GM21825 (cell line): Measurements from ENCODE around the gene EIPR1.
"Not testable (repeated sequence)": the region's sequence is repeated elsewhere in the genome, so short reads cannot be mapped to it uniquely, and the experiment has no call there.

Experiments
- ATAC-seq: cut with Tn5 transposase; IDR thresholded peaks from one replicate; pipeline ENCODE4 v1.9.1; 2021; ENCODE audit warnings: mild to moderate bottlenecking, moderate library complexity; ENCODE audit not compliant: unreplicated experiment

The EIPR1 gene

GRCh38 chr2:3291113-3291512, 86.5 kb downstream of the EIPR1 start:
- ATAC-seq: no peak

GRCh38 chr2:3290655-3291054, 87.0 kb downstream of the EIPR1 start:
- ATAC-seq: no peak

DNA sequence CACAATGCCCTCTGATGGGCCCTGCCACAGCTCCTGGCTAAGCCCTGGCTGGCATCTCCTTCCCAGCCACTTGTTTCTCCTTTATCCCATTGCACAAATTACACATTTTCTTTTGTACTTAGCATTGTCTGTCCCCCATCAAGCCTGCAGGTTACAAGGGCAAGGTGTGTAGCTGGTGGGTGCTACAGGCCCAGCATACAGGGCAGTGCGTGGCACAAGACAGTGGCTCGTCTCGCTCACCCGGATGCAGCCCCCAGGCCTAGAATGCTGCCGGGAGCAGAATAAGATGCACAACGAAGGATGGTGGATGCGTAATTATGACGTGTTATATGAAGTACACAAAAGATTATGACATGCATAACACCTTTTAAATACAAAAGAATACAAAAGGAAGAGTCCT, 87.6 kb downstream of the EIPR1 start:
- ATAC-seq: no peak

GRCh38 chr2:3289526-3289925, 88.1 kb downstream of the EIPR1 start:
- ATAC-seq: no peak

DNA sequence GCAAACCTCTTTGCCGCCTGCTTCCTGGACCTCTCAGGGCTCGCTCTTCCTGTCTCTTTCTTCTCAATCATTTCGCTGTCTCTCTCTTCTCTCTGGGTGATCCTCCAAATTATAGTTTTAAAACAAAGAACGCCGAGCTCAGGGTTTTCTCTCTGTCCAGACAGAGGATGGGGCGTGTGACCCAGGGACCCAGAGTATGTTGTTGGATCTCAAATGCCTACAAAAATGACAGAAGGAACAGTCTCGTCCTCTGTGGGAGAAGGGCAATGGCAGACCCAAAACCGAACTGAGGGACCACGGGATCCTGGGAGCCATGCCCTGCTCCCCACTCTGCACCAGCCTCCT, 88.5 kb downstream of the EIPR1 start:
- ATAC-seq: no peak

DNA sequence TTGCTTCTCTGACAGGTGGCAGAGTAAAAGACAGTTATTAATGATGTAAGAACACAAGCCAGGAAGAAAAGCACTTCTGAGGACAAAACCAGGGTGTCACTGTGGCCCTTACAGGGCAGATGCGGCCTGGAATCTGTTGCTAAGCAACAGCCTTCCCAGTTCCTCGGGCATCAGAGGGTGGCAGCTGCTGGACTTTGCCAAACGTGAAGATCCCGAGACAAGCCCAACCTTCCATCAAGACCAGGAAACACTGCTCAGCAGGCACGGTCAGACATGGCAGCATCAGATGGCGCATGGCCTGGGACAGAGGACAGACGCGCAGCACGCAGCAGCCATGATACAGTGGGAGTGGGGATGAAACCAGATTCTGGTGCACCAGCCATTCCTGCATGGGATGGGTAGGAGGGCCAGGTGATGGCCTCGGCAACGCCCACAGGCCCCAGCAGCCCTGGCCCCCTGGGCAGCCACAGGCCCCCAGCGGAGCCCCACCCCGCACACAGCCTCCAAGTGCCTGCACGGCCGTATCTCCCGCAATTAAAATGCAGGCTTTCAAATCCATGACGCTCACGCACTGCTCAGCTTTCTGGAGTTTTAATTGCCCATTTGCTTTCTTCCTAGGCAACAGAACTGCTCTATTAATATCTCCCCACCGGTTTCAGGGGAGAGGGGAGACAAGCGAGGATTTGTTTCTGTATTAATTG, 89.0 kb downstream of the EIPR1 start:
- ATAC-seq: no peak

DNA sequence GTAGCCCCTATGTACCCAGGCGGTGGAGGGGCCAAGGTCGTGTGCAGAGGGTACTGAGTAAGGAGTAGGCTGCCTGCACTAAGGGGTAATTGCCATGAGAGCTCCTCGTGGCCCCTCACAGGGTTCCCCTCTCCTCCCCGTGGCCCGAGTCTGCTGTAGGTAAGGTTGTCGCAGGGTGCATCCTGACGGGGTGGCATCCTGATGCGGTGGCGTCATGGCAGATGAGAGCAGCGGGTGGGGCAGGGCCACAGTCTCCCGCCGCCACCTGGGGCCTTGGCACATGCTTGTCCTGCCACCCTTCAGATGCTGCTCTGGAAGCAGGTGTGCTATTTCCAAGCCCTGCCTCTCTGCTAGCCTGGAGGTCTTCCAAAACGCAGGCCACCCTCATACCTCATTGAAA, 89.7 kb downstream of the EIPR1 start:
- ATAC-seq: no peak

DNA sequence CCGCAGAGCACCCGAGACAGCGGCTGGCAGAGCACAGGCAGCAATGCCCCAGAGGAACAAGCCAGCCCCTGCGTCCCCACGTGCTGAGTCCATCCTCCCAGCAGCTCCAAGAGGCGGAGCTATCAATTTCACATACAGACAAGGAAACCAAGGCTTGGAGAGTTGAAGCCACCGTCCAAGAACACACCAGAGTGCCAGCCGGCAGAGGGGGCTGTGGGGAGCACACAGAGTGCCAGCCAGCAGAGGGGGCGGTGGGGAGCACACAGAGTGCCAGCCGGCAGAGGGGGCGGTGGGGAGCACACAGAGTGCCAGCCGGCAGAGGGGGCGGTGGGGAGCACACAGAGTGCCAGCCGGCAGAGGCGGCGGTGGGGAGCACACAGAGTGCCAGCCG, 91.0 kb downstream of the EIPR1 start:
- not testable (repeated sequence) for ATAC-seq

DNA sequence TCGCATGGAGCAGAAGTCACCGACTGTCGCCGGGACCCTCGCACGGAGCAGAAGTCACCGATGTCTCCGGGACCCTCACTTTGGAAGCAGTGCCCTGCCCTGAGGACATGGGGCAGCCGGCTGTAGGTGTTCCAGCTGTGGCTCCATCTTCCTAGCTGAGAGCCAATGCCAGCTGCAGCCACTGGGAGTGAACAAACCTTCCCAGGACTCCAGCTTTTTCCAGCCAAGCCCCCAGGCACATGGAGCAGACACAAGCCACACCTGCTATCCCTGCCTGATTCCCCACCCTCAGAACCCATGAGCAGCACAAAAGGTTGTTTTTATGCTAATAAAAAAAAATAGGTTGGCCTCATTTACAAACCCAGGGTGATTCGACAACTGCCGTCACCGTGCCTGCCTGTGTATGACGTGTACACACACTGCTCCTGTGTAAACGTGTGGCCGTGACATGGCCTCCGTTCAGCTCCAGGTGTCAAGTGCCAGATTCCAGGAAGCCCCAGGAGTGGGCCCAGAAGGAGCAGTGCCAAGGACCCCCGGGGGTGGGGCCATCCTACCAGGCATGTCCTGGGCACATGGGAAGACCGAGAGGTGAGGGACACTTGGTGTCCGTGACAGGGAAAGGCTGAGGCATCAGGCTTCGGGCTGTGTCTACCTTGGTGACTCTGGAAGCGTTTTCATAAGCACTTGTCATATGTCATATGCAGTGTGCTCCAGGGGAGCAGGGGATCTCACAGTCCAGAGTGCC, 91.5 kb downstream of the EIPR1 start:
- no peak for ATAC-seq

- no peak for ATAC-seq
These were observed 92.7 kb downstream of the EIPR1 start for GRCh38 chr2:3284657-3285630.

DNA sequence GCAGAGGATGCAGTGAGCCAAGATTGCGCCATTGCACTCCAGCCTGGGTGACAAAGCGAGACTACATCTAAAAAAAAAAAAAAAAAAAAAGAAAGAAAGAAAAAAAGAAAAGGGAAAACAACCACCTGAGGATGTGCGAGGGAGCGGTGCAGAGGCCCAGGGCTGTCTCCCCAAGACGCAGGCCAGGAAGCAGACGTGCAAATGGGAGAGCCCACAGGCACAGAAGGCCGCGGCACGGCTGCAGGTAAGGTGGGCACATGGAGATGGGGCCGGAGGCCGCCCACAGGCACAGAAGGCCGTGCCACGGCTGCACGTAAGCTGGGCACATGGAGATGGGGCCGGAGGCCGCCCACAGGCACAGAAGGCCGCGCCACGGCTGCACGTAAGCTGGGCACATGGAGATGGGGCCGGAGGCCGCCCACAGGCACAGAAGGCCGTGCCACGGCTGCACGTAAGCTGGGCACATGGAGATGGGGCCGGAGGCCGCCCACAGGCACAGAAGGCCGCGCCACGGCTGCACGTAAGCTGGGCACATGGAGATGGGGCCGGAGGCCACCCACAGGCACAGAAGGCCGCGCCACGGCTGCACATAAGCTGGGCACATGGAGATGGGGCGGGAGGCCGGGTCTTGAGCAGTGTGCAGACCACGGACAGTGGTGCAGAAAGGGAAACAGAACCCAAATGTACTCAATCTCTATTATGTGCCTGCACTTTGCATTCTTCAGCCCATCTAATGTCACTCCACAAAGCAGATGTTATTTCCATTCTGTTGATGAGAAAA, 93.6 kb downstream of the EIPR1 start:
- ATAC-seq: not testable (repeated sequence)

DNA sequence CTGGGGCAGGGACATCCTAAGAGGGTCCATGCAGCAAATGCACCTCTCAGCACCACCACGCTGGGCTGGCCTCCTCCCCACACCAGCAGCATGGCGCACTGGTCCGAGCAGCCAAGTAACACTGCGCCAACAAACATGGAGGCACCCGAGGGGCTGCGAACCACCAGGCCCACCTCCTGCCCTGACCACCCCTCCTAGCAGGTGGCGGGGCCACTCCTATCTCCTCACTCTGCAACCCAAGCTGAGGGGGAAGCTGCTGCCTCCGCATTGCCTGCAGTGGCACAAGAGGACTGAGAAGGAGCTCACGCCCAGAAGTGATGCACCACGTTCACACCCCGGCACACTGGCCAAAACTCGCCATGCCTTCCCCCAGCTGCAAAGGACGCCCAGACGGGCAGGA, 94.4 kb downstream of the EIPR1 start:
- ATAC-seq: no peak

DNA sequence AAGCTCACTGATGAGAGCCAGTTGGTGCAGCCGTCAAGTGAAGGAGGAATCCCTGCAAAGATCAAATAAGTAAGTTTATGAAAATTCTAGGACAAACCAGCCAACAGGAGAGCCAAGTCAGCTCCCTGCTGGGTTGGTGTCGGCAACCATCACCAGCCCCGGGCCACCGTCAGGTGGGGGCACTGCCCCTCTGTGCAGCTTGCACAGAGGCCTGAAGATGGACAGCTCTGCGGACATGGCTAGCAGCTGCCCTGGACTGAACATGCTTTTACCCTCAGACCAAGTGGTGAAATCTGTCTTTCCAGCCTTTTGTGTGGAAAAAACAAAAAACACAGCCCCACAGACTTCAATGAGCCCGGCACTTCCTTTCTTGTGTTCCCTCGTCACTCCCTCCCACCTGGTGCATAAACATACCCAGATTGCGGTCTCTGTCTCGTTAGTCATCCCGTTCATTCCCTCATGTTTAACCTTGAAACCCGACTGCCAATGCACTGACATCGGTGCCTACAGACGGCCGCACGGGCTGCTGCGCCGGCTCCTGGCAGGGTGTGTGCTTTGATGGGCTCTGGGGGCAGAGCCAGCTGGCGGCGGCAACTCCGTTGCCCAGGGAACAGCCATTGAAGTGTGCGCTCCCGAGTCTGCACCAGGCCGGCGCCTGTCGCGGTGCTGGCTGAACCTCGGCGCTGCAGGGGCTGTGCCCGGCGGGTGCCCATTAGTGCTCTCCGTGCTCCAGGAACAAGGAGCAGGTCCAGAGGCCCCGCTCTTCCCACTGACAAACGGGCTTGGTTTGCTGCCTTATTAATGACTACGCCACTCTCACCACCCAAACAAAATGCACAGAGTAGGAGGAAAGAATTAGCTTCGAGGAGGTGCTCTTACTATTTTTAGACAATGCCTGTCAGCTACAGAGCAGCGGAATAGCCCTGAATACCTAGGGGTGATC, 95.3 kb downstream of the EIPR1 start:
- no peak for ATAC-seq

DNA sequence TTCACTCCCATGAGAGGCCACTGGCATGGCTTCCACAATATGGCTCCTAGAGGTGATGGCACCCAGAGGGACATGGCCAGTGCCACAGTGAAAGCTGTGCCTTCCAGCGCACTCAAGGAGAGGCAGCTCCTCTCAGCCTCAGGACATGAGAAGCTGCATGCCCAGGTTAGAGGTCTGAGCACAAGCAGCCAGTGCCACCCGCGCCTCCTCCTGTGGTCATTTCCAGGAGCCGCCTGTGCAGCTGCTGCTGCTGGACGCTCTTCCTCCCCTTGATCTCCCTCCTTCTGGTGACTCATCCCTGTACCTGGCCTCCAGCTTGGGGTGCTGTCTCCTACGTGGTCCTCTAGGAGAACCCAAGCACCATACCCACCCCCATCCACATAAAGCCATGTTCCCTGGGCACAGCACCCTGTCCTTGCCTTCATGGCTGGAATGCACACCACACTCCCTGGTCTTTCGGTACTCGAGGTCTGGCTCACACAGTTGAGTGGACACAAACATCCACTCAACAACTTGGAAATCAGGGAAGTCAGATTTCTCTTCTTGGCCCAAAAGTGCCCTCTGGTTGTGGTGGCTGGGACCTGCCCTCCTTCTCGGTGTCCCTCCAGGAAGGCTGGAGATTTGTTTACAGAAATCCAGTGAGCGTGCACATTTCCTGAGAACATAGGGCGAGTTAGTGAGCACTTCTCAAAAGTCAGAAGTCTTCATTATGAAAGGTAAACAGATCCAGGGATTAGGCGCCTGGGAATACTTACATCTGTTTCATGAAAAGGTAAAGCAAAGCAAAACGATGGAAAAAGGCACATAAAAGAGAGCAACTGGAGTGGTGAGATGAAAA, 96.7 kb downstream of the EIPR1 start:
- ATAC-seq: no peak

DNA sequence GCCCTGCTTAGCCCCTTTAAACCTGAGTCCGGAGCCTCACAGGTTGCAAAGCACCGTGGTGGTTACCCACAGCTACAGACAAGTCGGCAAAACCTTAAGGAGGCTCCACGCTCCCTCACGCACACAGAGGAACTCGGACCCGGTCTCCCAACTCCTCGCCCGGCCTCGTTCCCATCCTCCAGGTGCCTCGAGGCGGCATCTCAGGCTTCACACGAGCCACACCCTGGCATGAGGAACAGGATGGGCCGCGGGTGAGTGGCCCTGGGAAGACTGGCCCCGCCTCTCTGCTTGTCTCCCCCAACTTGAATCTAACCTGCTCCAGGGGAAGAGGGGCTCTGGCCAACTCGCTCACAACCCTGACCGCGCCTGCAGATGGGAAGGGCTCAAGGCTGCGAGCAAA, 97.4 kb downstream of the EIPR1 start:
- ATAC-seq: no peak

DNA sequence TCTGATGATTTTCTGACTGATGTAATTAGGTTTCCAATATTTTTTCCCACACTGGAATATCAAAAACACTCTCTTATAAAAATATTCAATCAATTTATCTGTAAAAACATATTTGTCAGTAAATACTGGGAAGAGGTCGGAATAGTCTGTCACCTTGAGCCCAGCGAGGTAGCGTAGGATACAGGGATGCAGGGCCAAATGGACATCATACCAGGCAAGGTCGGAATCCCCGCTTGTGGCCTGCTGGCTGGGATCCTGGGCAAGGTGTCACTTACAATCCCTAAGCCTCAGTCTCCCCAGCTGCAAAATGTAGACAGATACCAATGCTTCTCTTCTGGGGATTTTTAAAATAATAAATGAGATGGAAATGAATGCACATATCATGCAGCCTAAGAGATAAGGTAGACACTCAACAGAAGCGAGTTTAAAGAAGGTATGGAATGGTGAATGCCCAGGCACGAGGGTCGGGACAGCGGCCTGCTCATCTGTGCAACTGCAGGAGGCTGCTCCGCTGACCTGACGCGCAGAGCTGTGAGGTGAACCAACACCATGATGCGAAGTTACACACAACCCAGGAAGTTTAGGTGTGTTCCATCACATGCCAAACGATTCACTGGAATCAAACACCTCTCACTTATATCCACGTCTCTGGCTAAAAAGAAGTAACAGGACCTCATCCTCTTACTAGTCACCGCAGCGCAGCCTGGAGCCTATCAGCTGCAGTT, 98.2 kb downstream of the EIPR1 start:
- no peak for ATAC-seq

DNA sequence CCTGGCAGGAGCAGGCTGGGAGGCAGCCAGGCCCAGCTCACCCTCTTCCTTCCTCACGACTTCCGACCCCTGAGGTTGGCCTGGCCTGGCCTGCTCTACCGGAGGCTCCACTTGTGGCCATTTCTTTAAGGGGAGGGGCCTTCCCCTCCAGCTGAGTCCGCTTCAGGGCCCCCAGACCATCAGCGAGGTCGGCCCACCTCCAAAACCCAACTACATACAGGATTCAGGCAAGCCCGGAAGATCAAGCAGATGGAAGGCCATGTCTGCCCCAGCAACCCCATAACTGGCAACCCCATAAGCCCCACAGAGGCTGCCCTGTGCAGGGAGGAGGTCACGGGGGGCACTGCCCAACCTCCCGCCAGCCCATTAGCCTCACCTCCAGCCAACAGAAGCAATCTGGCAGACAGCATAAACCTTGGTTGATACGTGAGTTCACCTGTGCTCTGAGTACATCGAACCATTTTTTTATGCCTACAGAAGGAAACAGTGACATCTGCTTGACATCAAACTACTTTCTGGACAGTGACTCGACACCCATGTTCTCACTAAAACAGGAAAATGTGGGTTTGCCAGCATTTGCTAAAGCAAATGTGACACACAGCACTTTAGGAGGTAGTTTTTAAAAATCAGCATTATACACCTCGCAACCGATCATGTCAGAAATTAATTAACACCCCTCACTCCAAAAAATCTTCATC, 98.9 kb downstream of the EIPR1 start:
- ATAC-seq: no peak
